DMS79 treated with DMSO at 0.1 percent for 48 hours (cell line): Measurements from ENCODE around the gene HLCS.
A peak's percentile ranks its signal among the peaks of the same experiment; 100 is the strongest.

Experiments
- DNase-seq: peaks from one replicate; lab custom pipeline; 2025; lab: John Stamatoyannopoulos, UW

The HLCS gene

GRCh38 chr21:36719614-36720013 lies 246.9 kb downstream of the HLCS start:
- no peak for DNase-seq

DNA sequence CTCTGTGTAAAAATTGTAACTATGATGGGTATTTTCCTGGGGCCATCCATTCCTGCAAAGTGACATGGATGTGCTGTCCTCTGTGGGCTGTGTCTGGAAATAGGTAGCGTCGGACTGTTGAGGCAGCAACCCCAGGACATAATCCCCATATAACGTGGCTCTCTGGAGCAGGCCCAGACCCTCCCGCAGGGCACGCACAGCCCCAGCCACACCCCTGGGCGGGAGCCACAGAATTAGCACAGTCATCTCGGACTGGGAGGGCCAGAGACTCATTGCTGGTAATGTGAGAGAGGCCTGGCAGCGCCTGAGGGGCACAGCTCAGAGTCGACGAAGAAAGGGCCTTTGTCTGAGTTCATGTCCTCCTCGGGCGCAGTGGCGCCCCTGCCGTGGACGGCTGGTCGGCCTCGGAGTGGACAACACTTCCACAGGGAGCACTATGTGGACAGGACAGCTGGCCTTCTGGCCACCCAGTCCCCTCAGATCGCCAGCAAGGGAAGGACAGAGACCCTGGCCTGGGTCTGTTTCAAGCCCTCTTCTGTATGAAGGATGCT lies 247.4 kb downstream of the HLCS start:
- no peak for DNase-seq

- DNase-seq, result no peak
Observed at GRCh38 chr21:36717976-36718375, 248.5 kb downstream of the HLCS start.

DNA sequence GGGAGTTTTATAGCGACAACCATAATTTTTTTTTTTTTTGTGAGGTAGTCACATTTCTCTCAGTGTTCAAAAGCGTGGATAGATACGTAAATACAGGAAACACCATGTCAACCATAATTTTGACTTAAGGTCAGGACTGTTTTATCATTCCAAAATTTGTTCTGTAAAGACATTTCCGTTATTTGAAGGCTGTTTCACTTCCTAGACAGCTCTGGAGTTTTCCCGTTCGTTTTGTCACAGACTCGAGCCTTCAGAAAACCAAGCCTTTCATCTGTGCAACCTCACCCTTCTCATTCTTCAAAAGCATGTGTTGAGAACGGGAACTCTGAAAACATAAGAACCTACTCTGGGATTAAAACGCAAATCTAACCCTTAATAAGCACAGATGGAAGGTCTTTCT lies 249.6 kb downstream of the HLCS start:
- no peak for DNase-seq

DNA sequence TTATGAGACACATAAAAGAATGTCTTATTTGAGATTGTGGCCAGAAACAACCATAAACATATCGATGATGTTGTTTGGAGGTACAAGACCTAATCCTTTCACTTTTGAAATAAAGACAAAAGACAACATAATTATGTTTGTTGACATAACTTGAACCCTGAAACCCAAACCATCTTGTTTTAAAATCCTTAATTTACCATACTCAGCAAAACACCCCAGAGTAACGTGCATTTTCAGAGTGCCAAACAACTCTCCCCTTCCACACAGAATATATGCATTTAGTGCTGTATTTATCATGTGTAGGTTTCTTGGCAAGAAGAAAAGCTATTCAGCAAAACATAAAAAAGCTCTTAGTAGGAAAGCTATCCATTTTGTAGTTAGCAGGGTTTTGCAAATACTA lies 250.1 kb downstream of the HLCS start:
- no peak for DNase-seq

- DNase-seq, result no peak
Observed at GRCh38 chr21:36713746-36714145, 252.7 kb downstream of the HLCS start.

- no peak for DNase-seq
Observed at GRCh38 chr21:36710729-36711048, 255.8 kb downstream of the HLCS start.

GRCh38 chr21:36709868-36710728 lies 256.4 kb downstream of the HLCS start:
- DNase-seq, result no peak

DNA sequence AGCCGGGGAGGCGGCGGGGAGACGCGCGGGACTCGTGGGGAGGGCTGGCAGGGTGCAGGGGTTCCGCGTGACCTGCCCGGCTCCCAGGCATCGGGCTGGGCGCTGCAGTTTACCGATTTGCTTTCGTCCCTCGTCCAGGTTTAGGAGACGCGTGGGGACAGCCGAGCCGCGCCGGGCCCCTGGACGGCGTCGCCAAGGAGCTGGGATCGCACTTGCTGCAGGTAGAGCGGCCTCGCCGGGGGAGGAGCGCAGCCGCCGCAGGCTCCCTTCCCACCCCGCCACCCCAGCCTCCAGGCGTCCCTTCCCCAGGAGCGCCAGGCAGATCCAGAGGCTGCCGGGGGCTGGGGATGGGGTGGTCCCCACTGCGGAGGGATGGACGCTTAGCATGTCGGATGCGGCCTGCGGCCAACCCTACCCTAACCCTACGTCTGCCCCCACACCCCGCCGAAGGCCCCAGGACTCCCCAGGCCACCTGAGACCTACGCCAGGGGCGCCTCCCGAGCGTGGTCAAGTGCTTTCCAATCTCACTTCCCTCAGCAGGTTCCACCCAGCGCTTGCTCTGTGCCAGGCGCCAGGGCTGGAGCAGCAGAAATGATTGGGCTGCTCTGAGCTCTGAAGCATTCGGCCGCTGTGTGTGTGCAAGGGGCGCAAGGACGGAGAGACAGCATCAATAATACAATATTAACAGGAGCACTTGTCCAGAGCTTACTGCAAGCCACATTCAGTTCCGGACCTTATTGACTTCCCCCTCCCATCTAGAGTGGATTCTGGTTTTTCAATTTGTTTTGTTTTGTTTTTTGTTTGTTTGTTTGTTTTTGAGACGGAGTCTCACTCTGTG lies 257.2 kb downstream of the HLCS start:
- DNase-seq, result peak; percentile 17

DNA sequence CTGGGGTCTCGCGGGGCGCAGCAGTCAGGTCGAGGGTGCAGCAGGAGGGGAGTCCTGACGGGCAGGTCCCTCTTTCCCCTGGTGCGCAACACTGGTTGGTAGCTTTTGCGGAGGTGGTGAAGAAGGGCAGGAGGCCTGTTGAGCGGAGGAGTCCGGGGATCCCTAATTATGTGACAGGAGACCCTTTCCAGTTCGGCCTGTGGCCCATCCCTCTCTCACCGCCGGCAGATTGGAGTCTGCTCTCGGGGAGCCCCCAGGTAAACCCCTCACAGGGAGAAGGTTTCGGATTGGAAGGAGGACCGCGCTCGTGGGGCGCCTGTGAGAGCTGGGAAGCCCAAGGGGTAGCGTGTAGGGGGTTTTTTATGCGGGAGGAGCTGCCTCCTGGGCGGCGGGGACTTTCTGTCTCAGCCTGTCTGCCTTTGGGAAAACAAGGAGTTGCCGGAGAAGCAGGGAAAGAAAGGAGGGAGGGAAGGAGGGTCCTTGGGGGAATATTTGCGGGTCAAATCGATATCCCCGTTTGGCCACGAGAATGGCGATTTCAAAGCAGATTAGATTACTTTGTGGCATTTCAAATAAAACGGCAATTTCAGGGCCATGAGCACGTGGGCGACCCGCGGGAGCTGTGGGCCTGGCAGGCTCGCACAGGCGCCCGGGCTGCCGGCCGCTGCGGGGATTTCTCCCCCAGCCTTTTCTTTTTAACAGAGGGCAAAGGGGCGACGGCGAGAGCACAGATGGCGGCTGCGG lies 258.0 kb downstream of the HLCS start:
- no peak for DNase-seq

DNA sequence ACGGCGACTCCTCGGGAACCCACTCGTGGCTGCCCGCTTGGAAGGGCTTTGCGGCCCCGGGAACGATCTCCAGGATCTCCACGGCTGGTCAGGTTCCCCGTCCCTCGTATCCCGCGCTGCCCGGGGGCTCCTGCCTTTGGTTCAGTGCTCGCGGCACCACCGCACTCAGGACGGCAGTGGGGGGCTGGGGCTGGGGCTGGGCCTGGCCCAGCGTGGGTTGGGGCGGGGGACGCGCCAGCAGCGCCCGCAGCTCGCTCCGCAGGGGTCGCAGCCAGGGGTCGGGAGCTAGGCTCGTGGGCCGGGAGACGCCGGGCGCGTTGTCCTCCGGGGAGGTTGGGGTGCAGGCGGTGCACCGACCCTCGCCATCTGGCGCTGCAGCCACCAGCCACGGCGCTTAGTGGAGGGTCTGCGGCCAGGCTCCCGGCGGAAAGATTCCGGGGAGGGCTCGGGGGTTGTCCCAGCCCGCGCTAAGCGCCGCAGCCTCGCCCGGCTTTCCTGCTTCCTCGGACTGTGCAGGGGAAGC lies 258.6 kb downstream of the HLCS start:
- no peak for DNase-seq

GRCh38 chr21:36706951-36707762 lies 259.3 kb downstream of the HLCS start:
- DNase-seq, result no peak

DNA sequence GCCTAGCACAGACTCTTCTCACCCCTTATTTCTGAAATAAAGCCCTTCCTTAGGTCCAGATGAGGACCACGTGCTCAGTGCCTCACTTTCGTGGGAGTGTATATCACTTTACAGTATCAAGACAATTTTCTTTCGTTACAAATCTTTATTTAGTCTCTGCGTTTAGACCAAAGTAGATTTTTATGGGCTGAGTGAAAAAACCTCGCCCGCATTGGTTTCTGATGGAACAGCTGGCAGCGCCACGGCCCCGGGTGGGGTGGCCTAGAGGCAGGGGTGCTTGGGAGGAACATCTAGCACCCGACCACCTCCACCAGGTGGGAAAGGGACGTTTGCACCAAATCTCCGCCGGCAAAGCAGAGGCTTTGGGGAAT lies 260.0 kb downstream of the HLCS start:
- DNase-seq, result no peak

- no peak for DNase-seq
Observed at GRCh38 chr21:36705679-36706481, 260.6 kb downstream of the HLCS start.

DNA sequence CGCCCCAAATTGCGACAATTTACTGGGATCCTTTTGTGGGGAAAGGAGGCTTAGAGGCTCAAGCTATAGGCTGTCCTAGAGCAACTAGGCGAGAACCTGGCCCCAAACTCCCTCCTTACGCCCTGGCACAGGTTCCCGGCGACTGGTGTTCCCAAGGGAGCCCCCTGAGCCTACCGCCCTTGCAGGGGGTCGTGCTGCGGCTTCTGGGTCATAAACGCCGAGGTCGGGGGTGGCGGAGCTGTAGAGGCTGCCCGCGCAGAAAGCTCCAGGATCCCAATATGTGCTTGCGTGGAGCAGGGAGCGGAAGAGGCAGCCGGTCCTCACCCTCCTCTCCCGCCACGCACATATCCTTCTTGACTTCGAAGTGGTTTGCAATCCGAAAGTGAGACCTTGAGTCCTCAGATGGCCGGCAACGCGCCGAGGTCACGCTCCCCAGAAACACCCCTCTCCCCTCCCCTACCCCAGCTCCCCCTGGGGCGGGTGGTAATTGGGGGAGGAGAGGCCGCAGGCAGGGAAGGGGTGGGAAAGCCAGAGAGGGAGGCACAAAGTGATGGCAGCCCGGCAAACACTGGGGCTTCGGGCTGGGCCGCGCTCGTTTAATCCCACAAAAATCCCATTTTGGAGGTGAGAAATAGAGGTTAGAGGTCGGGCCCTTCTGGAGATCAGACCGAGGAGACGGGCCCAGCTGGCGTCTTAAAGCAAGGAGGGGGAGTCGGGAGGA lies 261.4 kb downstream of the HLCS start:
- DNase-seq, result no peak

DNA sequence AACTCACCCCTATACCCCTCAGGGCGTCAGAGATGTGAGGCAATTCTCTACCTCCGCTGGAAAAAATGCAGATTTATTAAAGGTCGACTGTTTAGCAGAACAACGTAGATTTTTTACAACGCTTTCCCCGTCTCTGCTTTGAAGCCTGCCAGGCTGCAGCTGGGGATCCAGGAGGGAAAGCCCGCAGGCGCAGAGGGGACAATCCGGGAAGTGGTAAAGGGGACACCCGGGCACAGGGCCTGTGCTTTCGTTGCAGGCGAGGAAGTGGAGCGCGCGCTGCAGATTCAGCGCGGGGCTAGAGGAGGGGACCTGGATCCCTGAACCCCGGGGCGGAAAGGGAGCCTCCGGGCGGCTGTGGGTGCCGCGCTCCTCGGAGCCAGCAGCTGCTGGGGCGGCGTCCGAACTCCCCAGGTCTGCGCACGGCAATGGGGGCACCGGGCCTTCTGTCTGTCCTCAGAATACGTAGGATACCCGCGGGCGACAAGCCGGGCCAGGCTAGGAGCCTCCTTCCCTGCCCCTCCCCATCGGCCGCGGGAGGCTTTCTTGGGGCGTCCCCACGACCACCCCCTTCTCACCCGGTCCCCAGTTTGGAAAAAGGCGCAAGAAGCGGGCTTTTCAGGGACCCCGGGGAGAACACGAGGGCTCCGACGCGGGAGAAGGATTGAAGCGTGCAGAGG lies 262.1 kb downstream of the HLCS start:
- no peak for DNase-seq

- DNase-seq, result no peak
Observed at GRCh38 chr21:36703626-36704280, 262.7 kb downstream of the HLCS start.

DNA sequence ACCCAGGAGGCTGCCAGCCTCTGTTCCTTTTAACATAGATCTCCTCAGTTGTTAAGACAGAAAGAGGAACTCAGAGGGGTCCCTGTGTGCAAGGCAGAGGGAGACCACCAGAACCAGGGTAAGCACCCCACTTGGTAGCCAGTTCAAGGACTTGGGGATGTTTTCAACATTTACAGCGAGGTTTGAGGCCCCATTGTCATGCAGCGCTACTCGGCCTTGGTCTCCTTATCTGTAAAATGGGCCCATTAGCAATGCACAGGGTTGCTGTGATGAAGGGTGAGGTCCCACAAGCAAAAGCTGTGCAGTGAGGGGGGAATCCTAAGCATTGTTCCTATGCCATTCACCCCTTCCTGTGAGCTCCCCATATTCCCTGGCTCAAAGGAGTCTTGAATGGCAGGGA lies 263.3 kb downstream of the HLCS start:
- no peak for DNase-seq

GRCh38 chr21:36702622-36702968 lies 263.9 kb downstream of the HLCS start:
- DNase-seq, result no peak
